GM18505 (cell line): ENCODE data around the gene ANKRD26.

Experiments used
- ATAC-seq: cut with Tn5 transposase; IDR thresholded peaks from one replicate; pipeline ENCODE4 v1.9.1; 2021; ENCODE audit not compliant: unreplicated experiment
- POLR2A ChIP-seq: IDR thresholded peaks from 4 replicates; pipeline ENCODE4 v1.6.1; 2011; ENCODE audit warnings: borderline replicate concordance; ENCODE audit not compliant: insufficient read depth, insufficient read length; ENCODE audit errors: extremely low read depth

The ANKRD26 gene

DNA sequence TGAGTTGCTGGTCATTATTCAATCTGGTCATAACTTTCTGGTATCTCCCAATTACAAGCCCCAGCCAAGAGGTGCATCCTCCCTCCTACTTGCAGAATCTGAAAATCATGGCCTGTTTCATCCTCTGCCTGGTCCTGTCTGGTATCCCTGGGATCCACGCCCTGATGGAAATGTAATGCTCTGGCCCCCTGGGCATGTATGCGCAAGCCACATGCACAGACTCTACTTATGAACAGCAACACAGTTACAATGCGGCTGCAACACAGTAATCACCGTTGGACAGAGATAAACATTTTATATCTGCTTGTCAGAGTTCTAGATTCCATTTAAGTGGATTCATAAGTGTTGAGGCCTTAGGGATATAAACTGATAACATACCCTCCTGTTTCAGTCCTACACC lies 121.8 kb downstream of the ANKRD26 start:
- no peak for TF ChIP-seq POLR2A
- no peak for ATAC-seq

DNA sequence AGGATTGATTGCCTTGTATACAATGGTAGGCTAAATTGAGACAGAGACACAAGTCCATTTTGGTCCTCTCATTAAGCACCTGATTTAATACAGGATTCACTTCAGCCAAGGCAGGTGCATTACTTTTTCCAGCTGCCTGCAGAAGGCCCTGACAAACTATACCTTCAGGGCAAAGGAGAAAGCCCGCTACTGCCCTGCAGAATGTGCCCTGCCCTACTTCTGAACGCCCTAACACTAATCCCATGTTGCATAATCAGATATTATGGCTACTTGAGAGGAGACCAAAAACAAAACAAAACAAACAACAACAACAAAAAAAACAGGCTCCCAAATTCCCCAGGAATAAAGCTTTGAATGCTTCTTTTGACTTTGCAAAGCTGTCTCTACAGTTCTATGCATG lies 122.7 kb downstream of the ANKRD26 start:
- ATAC-seq: no peak
- TF ChIP-seq POLR2A: no peak

- no peak for TF ChIP-seq POLR2A
- ATAC-seq: peak; percentile 50
Measured at GRCh38 chr10:26970667-26971066, 129.6 kb downstream of the ANKRD26 start.

GRCh38 chr10:26969145-26969926 lies 131.0 kb downstream of the ANKRD26 start:
- ATAC-seq: peak; percentile 70
- TF ChIP-seq POLR2A: no peak

DNA sequence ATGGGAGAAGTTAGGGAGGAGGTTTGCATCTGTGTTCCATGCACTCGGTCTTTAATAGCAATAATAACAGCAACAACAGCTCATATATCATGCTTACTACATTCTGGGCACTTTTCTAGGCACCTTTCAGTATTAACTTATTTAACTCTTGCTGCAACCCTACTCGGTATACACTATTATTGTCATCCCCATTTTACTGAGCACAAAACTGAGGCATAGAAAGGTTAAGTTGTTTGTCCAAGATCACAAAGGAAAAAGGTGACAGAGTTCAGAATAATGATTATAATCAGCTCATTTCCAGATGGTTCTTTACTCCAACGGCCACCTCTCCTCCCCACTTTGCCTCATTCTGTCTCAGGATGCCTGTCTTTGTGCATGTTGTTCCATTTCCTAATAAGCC lies 137.5 kb downstream of the ANKRD26 start:
- ATAC-seq: no peak

DNA sequence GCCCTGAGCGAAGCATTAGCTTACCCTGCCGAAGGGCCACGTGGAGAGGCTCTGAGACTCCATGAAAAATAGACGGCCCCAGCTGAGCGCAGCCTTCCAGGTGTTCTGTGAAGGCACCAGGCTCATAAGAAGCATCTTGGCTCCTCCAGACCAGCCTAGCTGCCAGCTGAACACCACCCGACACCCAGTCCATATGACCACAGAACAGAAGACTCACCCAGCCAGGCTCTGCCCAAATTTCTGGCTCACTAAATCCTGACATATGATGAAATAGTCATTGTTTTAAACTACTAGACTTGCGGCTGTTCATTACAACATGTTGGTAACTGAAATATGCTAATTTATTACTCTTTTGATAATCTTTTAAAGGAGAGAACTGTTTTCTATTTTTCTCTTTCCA lies 140.0 kb downstream of the ANKRD26 start:
- no peak for TF ChIP-seq POLR2A
- no peak for ATAC-seq

More for the DNA sequence above, 137.5 kb downstream of the ANKRD26 start:
- TF ChIP-seq POLR2A: no peak

DNA sequence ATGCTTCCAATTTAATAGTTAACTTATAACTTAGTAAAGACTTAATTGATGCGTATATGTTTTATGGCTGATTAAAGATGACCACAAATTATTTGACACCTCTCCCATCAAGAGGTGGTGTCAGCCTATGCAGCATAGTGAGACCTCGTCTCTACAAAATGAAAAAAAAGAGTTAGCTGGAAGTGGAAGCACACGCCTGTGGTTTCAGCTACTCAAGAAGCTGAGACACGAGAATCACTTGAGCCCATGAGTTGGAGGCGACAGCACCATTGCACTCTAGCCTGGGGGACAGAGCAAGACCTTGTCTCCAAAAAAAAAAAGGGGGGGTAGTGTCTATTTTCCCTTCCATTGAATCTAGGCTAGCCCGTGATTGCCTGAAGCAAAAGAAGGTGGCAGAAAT lies 140.5 kb downstream of the ANKRD26 start:
- TF ChIP-seq POLR2A: no peak
- ATAC-seq: no peak
